A673 (cell line): ENCODE measurements around the gene HLCS. TPM values are rescaled to one million over a fixed set of nuclear protein-coding genes. Genes with fewer than 3 reads are reported as not detected.
A peak's percentile ranks its signal among the peaks of the same experiment; 100 is the strongest.
"Not testable (repeated sequence)": the region's sequence is repeated elsewhere in the genome, so short reads cannot be mapped to it uniquely, and the experiment has no call there.

ENCODE experiments used
- BruUV-seq: library from RNA; stranded (reverse); fragments of 400-500 nt; replicated peaks from 2 replicates; lab custom pipeline; 2021; lab: Mats Ljungman, UMichigan
- CTCF ChIA-PET: fragments of 300-600 bp; sonication (Branson Sonifier 250); formaldehyde crosslinking; loops from one replicate; lab custom pipeline; 2022; ENCODE audit warnings: antibody characterized with exemption; lab: Charles Lee
- POLR2A ChIA-PET: fragments of 300-600 bp; sonication (Branson Sonifier 250); formaldehyde crosslinking; loops from one replicate; lab custom pipeline; 2022; ENCODE audit warnings: antibody characterized with exemption; ENCODE audit not compliant: low non-redundant PET; lab: Charles Lee
- DNase-seq: peaks from one replicate; pipeline ENCODE4 v3.0.0-alpha.2; 2015; ENCODE audit warnings: low spot score
- H3K27ac ChIP-seq: fragments of 200-600 bp; sonication (generic); 2 replicates; pipeline ENCODE4 v1.5.1; 2016; ENCODE audit warnings: mixed run types, low read depth, mild to moderate bottlenecking, mixed read lengths, antibody characterized with exemption, low read length; ENCODE audit not compliant: poor library complexity, severe bottlenecking
- H3K27me3 ChIP-seq: fragments of 200-600 bp; sonication (generic); replicated peaks from 2 replicates; pipeline ENCODE4 v1.6.1; 2017; ENCODE audit warnings: mixed run types, low read depth, mild to moderate bottlenecking, mixed read lengths, antibody characterized with exemption, low read length; ENCODE audit not compliant: insufficient read depth, poor library complexity
- H3K36me3 ChIP-seq: fragments of 200-600 bp; sonication (generic); 2 replicates; pipeline ENCODE4 v1.6.1; 2016; ENCODE audit warnings: mixed run types, mild to moderate bottlenecking, mixed read lengths, antibody characterized with exemption, low read length; ENCODE audit not compliant: insufficient read depth, poor library complexity, severe bottlenecking
- H3K4me1 ChIP-seq: fragments of 200-600 bp; sonication (generic); 2 replicates; pipeline ENCODE4 v1.6.1; 2017; ENCODE audit warnings: mixed run types, mild to moderate bottlenecking, mixed read lengths, antibody characterized with exemption, low read length; ENCODE audit not compliant: insufficient read depth, poor library complexity, severe bottlenecking
- H3K4me3 ChIP-seq: fragments of 200-600 bp; sonication (generic); 2 replicates; pipeline ENCODE4 v1.5.1; 2016; ENCODE audit warnings: low read depth, mixed run types, mild to moderate bottlenecking, mixed read lengths, low read length; ENCODE audit not compliant: poor library complexity, severe bottlenecking
- H3K9me3 ChIP-seq: fragments of 200-600 bp; sonication (generic); 2 replicates; pipeline ENCODE4 v1.6.1; 2016; ENCODE audit warnings: mixed run types, low read depth, mild to moderate bottlenecking, mixed read lengths, antibody characterized with exemption, low read length; ENCODE audit not compliant: poor library complexity, severe bottlenecking
- EZH2 ChIP-seq: fragments of 200-600 bp; sonication (generic); IDR thresholded peaks from 2 replicates; pipeline ENCODE4 v1.6.1; 2017; ENCODE audit warnings: borderline replicate concordance, low read depth, mild to moderate bottlenecking, mixed read lengths, antibody characterized with exemption, low read length; ENCODE audit not compliant: poor library complexity, severe bottlenecking
- intact Hi-C: fragments of 100-400 bp; cut with micrococcal nuclease; formaldehyde crosslinking; loops from one replicate; pipeline ENCODE4 v1.10.0; 2022; ENCODE audit not compliant: unreplicated experiment
- total RNA-seq: library from RNA; stranded (reverse); gene quantifications from 2 replicates; pipeline ENCODE4 v1.2.3, GENCODE V29; 2021
- TF ChIP-seq, protein P1 (sequence below): fragments of 300-800, 200-600 bp; sonication (generic); conservative IDR thresholded peaks from 2 replicates; pipeline ENCODE4 v1.5.1; 2017; ENCODE audit warnings: low read depth, mild to moderate bottlenecking, antibody characterized with exemption, low read length, moderate library complexity, mixed read lengths

Gene HLCS
- total RNA-seq, 1 experiment from 2014 or later, result 15.3 TPM

- no TSS peak for BruUV-seq
- no peaks in the 10 kb centered on the region for H3K27me3 ChIP-seq
- ChIA-PET POLR2A (no interaction called here), CTCF (interaction anchor here (1.6 kb wide), 1 partner anchor 30 kb away, joined by 7 read pairs; no protein-coding TSS in a partner anchor)
- no peak for TF ChIP-seq EZH2
- TF ChIP-seq, protein P1, sequence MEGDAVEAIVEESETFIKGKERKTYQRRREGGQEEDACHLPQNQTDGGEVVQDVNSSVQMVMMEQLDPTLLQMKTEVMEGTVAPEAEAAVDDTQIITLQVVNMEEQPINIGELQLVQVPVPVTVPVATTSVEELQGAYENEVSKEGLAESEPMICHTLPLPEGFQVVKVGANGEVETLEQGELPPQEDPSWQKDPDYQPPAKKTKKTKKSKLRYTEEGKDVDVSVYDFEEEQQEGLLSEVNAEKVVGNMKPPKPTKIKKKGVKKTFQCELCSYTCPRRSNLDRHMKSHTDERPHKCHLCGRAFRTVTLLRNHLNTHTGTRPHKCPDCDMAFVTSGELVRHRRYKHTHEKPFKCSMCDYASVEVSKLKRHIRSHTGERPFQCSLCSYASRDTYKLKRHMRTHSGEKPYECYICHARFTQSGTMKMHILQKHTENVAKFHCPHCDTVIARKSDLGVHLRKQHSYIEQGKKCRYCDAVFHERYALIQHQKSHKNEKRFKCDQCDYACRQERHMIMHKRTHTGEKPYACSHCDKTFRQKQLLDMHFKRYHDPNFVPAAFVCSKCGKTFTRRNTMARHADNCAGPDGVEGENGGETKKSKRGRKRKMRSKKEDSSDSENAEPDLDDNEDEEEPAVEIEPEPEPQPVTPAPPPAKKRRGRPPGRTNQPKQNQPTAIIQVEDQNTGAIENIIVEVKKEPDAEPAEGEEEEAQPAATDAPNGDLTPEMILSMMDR, result no peak
- no peaks in the 10 kb centered on the region for H3K36me3 ChIP-seq
- DNase-seq, result peak; percentile 65
- intact Hi-C loops, result no loop called here
- peaks cover 20% of the 10 kb centered on the region for H3K4me1 ChIP-seq
- no peaks in the 10 kb centered on the region for H3K9me3 ChIP-seq
- H3K27ac ChIP-seq, result peak within 1 kb of the TSS; percentile 75
- peak within 1 kb of the TSS; percentile 66 for H3K4me3 ChIP-seq
These were observed 40.2 kb upstream of the HLCS start, which contains the start of gene RIPPLY3 for GRCh38 chr21:37006486-37007291. RIPPLY3 (plus strand) TSS chr21:37006702; CDS start chr21:37006773, 71 bp downstream.

DNA sequence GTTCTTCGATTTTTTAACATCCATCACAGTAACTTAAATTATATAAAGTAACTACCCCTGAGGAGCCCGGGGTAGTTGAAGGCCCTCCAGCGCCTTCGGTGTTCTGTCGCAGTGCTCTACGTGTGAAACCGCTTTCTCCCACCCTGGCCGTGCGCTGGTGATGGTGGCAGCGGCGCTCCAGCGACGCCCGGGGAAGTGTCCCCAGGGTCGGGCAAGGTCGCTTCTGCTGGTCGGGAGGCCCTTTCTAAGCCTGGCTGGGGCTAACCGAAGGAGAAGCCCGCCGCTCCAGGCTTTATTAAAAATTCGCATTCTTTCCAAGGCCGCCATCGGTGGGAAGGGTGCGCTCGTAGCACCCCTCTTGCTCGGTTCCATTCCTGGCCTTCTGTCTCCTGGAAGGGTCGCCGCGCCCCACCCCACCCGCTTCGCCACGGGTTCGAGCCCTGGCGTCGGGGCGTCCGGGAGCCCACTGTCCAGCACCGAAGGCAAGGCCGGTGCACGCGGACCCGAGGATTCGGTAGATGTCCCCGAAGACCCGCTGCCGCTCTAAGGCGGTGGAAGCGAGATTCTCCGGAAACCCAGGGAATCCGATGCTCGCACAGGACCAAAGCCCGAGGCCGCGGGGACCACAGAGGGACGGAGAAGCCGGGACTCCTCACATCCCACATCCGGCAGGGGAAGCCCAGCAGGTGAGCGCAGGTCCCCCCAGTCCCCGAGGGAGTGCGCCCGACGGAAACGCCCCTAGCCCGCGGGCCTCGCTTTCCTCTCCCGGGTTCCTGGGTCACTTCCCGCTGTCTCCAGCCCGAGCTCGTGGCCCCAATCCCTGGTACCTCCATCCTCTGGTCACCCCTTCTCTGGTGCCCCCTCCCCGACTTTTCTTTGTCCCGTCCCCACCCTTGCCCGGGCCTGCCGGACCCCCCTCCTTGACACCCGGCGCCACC is 39.3 kb upstream of the HLCS start:
- Histone ChIP-seq H3K36me3 (no peaks in the 10 kb centered on the region), H3K27ac (peak overlapping the region; percentile 75), H3K9me3 (no peaks in the 10 kb centered on the region), H3K4me3 (peak overlapping the region; percentile 66), H3K4me1 (peaks cover 28% of the 10 kb centered on the region), H3K27me3 (no peaks in the 10 kb centered on the region)
- ChIA-PET CTCF (interaction anchor here (1.6 kb wide), 1 partner anchor 29 kb away, joined by 7 read pairs; no protein-coding TSS in a partner anchor), POLR2A (no interaction called here)
- intact Hi-C loops, result no loop called here
- DNase-seq, result no peak
- no peak for TF ChIP-seq EZH2
- TF ChIP-seq, protein P1, result no peak
- no TSS peak for BruUV-seq

GRCh38 chr21:37003917-37004316 is 37.4 kb upstream of the HLCS start:
- H3K27ac ChIP-seq, POLR2A ChIA-PET, H3K9me3 ChIP-seq, intact Hi-C loops, BruUV-seq, DNase-seq, CTCF ChIA-PET, H3K4me3 ChIP-seq, H3K27me3 ChIP-seq, H3K36me3 ChIP-seq: not testable (repeated sequence)
- H3K4me1 ChIP-seq, result peaks cover 29% of the 10 kb centered on the region

DNA sequence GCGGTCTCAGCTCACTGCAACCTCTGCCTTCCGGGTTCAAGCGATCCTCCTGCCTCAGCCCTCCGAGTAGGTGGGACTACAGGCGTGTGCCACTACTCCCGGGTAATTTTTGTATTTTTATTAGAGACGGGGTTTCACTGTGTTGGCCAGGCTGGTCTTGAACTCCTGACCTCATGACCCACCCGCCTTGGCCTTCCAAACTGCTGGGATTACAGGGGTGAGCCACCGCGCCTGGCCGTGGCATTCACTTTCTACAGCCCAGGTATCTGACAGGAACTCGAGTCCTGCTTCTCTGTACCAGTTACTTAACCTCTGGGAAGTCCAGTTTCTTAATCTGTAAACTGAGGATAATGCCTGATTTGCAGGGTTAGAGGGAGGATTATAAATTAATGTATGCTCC is 36.4 kb upstream of the HLCS start:
- H3K27me3 ChIP-seq, BruUV-seq, H3K27ac ChIP-seq, DNase-seq, H3K36me3 ChIP-seq, CTCF ChIA-PET, H3K9me3 ChIP-seq, H3K4me3 ChIP-seq, intact Hi-C loops: not testable (repeated sequence)
- peaks cover 27% of the 10 kb centered on the region for H3K4me1 ChIP-seq
- POLR2A ChIA-PET, result interaction anchor here (0.7 kb wide), 1 partner anchor 13 kb away, joined by 8 read pairs; no protein-coding TSS in a partner anchor
